ENCODE measurements around the gene OR1F1.
"Not testable (repeated sequence)": the region's sequence is repeated elsewhere in the genome, so short reads cannot be mapped to it uniquely, and the experiment has no call there.

OR1F1 gene

DNA sequence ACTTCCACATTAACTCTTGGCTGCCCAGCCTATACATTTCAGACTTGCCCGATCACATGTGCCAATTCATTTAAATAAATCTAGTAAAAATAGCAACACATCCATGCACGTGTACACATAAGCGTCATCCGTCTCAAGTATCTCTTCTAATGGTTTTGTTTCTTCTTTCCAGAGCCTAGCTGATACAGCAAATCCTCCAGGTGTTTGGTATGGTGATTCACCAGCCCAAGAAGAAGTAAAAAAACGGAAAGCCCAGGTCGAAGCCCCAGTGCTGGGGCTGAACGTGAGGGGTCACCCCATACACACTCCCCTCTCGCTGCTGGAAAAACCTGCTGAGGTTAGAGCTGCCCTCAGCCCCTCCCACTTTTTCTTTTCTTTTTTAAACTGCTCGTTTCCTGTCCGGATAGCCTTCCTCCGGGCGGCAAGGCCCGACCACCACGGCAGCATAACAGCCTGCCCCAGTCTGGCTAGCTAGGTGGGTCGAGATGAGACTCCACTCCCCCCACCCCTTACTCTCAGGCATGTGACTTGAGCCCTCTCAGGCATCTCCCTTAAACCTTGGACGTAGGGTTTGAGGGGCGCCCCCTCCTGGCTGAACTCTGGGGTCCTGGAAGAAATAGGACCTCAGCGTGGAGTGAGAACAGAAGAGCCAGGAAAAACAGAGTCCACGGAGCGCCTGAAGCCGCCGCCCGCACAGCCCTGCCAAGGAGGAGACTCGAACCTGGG, 13.9 kb upstream of the OR1F1 start:
- DNase-seq (ENCODE audit: low spot score) (peak; percentile 43), FAIRE-seq (no peak)

DNA sequence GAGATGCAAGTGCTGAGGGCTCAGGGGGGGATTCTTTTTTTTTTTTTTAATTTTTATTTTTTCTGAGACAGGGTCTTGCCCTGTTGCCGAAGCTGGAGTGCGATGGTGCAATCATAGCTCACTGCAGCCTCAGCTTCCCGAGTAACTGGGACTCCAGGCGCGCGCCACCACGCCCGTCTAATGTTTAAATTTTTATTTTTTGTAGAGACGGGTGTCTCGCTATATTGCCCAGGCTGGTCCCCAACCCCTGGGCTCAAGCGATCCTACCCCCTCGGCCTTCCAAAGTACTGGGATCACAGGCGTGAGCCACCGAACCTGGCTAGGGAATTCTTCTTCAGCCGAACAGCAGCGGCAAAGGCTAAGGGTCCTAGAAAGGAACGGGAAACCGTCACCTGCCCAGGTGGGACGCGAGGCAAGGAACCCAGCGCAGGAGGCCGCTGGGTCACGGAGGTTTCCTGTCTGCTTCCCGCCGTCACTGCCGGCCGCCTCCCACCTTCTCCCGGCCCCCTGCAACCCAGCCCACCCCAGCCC, 13.3 kb upstream of the OR1F1 start:
- FAIRE-seq = no peak
- DNase-seq (ENCODE audit: low spot score) = no peak

DNA sequence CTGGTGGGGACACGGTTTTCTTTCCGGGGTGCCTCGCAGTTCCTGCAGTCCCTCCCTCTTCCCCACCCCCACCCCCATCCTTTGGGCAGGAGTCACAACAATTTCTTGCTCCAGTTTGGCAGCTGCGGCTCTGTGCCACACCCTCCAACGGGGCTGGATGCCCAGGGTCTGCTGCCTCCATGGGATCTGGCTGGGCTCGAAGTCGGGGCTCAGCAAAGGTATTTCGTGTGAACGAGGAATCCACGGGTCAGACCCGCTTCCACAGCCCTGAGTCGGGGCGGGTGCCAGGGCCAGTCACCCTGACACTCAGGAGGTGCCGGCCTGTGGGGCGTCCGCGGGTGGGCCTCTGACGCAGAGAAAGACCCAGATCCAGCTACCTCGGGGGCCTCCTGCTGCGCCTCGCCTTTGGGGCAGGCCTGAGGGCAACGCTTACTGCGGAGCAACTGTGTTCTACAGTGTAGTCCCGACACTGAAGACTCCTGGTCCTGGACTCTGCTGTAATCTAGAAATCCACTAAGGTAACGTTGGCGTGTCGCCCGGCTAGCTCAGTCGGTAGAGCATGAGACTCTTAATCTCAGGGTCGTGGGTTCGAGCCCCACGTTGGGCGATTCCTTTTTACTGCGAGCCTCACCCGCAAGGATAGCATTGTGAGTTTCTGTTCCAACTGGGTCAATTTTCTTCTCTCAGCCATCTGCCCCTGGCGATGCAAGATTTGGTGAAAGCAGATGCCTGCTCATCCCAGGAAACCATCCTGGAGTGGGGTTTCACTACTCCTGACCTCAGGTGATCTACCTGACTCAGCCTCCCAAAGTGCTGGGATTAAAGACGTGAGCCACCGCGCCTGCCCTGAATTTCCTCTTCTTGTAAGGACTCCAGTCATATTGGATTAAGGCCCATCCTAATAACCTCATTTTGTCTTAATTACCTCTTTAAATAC, 12.6 kb upstream of the OR1F1 start:
- FAIRE-seq = no peak
- DNase-seq (ENCODE audit: low spot score) = peak; percentile 85

- FAIRE-seq (no peak), DNase-seq (ENCODE audit: low spot score) (no peak)
Observed at GRCh38 chr16:3179651-3180050, 8.4 kb upstream of the OR1F1 start.

DNA sequence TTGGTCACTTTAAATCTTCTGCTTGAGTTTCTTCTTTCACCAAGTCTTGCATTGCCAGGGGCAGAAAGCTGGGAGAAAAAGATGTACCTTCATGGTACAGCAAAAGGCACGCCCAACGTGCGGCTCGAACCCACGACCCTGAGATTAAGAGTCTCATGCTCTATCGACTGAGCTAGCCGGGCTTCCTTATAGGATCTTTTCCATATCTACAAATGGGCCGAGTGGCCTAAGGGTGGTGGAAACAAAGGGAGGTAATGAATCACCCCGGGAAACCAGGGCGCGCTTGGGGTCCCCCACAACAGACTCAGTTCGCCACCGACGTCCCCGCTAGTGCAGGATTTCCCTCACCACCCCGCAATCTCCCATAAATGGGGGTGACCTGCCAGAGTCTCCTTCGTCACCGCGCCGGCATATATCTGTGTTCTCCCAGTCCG, 7.5 kb upstream of the OR1F1 start:
- no peak for FAIRE-seq

DNA sequence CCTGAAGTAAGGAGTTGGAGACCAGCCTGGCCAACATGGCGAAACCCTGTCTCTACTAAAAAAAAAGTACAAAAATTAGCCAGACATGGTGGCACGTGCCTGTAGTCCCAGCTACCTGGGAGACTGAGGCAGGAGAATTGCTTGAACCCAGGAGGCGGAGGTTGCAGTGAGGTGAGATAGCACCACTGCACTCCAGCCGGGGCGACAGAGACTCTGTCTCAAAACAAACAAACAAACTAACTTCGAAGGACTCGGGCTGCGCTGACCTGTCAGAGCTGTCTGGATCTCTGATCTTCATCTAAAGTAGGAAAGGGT, 5.8 kb upstream of the OR1F1 start:
- not testable (repeated sequence) for FAIRE-seq

More for the DNA sequence above, 7.5 kb upstream of the OR1F1 start:
- DNase-seq (ENCODE audit: low spot score) = peak; percentile 65

DNA sequence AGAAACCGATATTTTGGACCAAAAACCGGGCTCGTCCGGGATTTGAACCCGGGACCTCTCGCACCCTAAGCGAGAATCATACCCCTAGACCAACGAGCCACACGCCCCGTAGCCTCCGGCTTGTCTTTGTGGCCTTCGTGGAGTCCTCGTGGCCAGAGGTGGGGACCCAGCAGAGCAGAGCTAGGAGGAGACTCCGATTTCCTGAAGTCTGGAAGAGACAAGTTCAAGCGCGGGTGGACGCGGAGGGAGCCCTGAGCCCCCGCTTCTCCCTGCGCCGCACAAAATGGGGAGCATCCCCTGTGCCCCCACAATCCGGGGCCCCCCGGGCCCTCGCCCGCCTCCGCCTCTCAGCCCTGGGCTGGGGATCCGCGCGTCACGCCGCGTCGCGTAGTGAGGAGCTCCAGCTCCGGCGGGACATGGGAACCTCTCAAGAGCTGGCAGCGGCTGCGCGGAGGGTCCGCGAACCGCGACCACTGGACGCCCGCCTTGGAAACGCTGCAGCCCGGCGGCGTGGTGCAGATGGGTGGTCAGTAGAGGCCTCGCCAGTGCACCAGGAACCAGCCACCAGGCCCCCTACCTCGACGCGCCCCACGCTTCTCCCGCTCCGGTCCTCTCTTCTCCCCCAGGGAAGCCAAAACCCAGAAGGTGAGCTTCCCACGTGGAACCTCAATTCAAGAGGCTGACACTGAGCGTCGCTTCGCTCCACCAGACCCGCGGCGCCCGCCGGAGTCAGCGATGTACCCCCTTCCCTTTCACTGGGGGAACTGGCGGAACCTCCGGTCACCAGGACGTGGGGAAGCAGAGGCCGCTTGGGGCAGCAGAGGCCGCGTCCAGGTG, 5.2 kb upstream of the OR1F1 start:
- peak; percentile 82 for DNase-seq (ENCODE audit: low spot score)
- no peak for FAIRE-seq

More for the DNA sequence above, 5.8 kb upstream of the OR1F1 start:
- not testable (repeated sequence) for DNase-seq (ENCODE audit: low spot score)

GRCh38 chr16:3183445-3184139, 4.4 kb upstream of the OR1F1 start:
- DNase-seq (ENCODE audit: low spot score) (no peak), FAIRE-seq (no peak)

DNA sequence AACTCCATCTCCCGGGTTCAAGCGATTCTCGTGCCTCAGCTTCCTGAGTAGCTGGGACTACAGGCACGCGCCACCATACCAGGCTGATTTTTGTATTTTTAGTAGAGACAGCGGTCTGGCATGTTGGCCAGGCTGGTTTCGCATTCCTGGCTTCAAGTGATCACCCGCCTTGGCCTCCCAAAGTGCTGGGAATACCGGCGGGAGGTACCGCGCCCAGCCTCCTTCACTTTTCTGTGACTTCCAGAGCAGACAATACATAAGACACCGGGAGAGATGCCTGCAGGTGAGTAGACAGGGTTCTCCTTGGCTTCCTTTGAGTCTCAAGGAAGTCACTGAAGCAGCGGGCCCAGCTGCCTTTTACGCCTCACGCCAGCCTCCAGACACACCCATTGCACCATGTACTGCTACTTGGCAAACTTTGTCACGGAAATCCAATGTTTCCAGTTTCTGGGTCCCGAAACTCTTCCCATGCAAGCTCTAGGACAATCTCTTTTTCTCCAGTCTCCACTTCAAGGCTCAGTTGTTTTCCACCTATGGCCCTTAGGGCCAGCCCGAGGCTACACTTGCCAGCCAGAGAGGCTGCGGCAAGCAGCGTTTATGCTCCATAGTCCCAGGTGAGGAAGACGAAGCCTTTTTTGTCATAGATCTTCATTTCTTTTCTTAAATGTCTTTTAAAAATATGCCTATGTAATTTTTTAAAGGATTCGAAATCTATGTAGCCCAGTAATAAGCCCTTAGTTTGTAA, 886 bp upstream of the OR1F1 start:
- DNase-seq (ENCODE audit: low spot score) (no peak), FAIRE-seq (no peak)

DNA sequence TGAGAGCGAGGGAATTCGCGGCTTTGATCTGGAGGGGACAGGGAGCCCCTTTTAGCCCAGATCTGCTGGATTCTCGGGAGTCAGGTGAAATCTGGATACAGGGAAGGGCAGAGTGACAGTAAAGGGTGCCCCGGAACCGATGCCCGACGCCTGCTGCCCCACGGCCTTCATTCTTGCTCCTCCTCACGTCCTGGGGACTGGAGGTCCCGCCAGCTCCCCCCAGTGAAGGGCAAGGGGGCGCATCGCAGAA, 596 bp downstream of the OR1F1 start:
- no peak for FAIRE-seq
- no peak for DNase-seq (ENCODE audit: low spot score)

GRCh38 chr16:3188925-3189825, 1.2 kb downstream of the OR1F1 start:
- DNase-seq (ENCODE audit: low spot score) (peak; percentile 63), FAIRE-seq (no peak)

GRCh38 chr16:3189869-3190268, 1.9 kb downstream of the OR1F1 start:
- DNase-seq (ENCODE audit: low spot score) (no peak), FAIRE-seq (no peak)

DNA sequence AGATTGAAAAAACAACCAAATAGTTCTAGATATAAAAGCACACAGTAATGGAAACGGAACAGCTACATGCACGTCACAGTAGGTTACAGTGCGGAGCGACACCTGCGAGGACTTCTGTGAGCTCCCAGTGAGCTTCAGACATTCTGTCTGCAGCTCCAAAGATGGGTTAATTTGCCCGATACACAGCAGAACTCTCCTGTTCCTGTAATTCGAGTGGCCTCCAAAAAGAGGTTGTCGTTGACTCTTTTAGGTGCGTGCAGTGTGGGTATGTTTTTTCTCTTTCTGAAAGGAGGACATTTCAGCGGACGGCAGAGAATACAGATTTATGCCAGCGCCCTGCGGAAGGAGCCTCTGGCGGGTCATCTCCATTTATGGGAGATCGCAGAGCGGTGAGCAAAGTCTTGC, 2.9 kb downstream of the OR1F1 start:
- DNase-seq (ENCODE audit: low spot score) = no peak
- FAIRE-seq = no peak

DNA sequence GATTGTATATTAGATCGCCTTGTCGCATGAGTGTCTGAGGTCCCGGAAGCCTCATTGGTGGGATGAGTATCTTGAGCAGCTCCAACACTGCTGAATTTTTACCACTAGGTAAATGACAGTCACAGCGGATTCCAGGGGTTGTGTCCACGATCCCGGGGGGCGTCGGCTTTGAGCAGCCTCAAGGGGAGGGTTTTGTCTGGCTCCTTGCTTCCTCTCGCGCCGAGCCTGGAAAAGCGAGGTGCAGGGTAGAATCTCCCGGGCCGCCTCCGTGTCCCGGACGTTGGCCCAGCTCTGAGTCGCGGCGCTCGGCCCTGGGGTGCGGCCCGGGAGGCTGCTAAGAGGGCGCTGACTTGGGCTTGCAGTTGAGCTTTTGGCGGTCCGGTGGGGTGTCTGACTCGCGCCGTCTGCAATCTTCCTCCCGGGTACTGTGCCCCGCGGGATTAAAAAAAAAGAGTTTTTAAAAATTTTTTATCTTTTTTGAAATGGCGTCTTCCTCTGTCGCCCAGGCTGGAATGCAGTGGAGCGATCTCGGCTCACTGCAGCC, 4.5 kb downstream of the OR1F1 start:
- DNase-seq (ENCODE audit: low spot score) (no peak), FAIRE-seq (no peak)

- FAIRE-seq = no peak
- DNase-seq (ENCODE audit: low spot score) = peak; percentile 47
Observed at GRCh38 chr16:3193221-3194212, 5.5 kb downstream of the OR1F1 start.

DNA sequence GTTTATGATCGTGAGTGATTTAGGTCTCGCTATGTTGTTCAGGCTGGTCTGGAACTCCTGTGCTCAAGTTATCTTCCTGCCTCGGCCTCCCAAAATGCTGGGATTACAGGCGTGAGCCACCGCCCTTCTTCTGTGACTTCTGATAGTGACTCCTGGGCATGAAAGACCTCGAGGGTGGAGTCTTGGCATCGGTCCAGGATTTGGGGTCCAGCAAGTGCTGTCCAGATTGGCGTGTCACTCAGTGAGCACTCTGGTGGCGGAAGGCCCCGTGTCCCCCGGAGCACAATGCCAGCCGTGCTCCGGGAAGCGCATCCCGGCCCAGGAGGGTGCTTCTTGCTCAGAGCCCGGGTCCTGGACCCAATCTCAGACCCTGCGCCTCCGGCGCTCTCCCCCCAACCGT, 6.8 kb downstream of the OR1F1 start:
- FAIRE-seq = no peak
- DNase-seq (ENCODE audit: low spot score) = no peak

DNA sequence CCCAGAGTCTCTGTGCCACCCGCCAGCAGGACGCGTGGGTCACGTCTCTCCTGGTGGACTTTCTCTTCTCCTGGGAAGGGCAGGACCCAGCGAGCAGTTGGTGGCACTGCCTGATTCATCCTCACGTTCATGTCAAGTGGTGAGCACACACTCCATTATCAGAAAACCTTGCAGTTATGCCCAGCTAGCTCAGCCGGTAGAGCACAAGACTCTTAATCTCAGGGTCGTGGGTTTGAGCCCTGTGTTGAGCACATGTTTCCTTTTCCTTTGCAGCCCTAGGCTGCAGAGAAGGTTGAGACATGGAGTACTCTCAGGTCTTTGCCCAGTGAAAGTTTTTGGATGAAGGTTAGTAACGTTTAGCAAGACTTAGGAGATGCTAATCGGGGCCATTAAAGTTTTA, 8.0 kb downstream of the OR1F1 start:
- peak; percentile 23 for DNase-seq (ENCODE audit: low spot score)

More for the DNA sequence above, 8.0 kb downstream of the OR1F1 start:
- no peak for FAIRE-seq

All from RCC 7860 (cell line).